Naive thymus-derived CD4-positive, alpha-beta T cell (primary cell): ENCODE data around the gene PIK3R4. TPM values are rescaled to one million over a fixed set of nuclear protein-coding genes. Genes with fewer than 3 reads are reported as not detected.

Experiments used
- ATAC-seq: fragments of 150-1000 bp; cut with Tn5 transposase; 2 replicates; pipeline ENCODE4 v1.10.0; 2021; ENCODE audit warnings: mild to moderate bottlenecking, moderate library complexity
- CTCF ChIA-PET: fragments of 350-600 bp; sonication (Branson Sonifier 250); formaldehyde crosslinking; loops from one replicate; lab custom pipeline; 2021; ENCODE audit warnings: antibody characterized with exemption; lab: Charles Lee
- POLR2A ChIA-PET: fragments of 350-600 bp; sonication (Branson Sonifier 250); formaldehyde crosslinking; loops from one replicate; lab custom pipeline; 2021; ENCODE audit warnings: antibody characterized with exemption, inconsistent platforms; lab: Charles Lee
- DNase-seq, 9 donors: peaks; one replicate each; pipeline versions ENCODE4 v3.0.0 to v3.0.0-alpha.2; 2020 to 2022; ENCODE audit warnings: mixed read lengths in 1 of 9
- H3K27ac ChIP-seq: one replicate; pipeline ENCODE4 v1.7.0; 2013; ENCODE audit warnings: mild to moderate bottlenecking, low read depth, low read length, moderate library complexity
- H3K27me3 ChIP-seq, 2 donors: one replicate each; pipeline ENCODE4 v1.7.0; 2013; ENCODE audit warnings: low read length in 2 of 2, mild to moderate bottlenecking in 2 of 2, moderate library complexity in 2 of 2; ENCODE audit not compliant: control insufficient read depth in 2 of 2, insufficient read depth in 2 of 2
- H3K36me3 ChIP-seq, 3 experiments: 1 replicate in 2 of 3; 2 replicates in 1 of 3; pipeline ENCODE4 v1.7.0; 2013; ENCODE audit warnings: low read length in 3 of 3, mild to moderate bottlenecking in 3 of 3, moderate library complexity in 1 of 3; ENCODE audit not compliant: insufficient read depth in 3 of 3, control insufficient read depth in 2 of 3
- H3K4me1 ChIP-seq, 2 donors: one replicate each; pipeline ENCODE4 v1.7.0; 2013; ENCODE audit warnings: low read length in 2 of 2, mild to moderate bottlenecking in 2 of 2, moderate library complexity in 1 of 2; ENCODE audit not compliant: control insufficient read depth in 2 of 2, insufficient read depth in 2 of 2
- H3K4me3 ChIP-seq: 2 replicates; pipeline ENCODE4 v1.7.0; 2013; ENCODE audit warnings: mild to moderate bottlenecking, low read length
- H3K9me3 ChIP-seq, 3 experiments: 1 replicate in 2 of 3; 2 replicates in 1 of 3; pipeline ENCODE4 v1.7.0; 2013; ENCODE audit warnings: low read length in 3 of 3; ENCODE audit not compliant: control insufficient read depth in 2 of 3
- H3K27ac Mint-ChIP-seq, 9 donors: one replicate each; pipeline ENCODE4 v1.8.0; 2020 to 2022; ENCODE audit warnings: mixed read lengths in 9 of 9, mild to moderate bottlenecking in 8 of 9, moderate library complexity in 5 of 9, inconsistent platforms in 2 of 9
- H3K27me3 Mint-ChIP-seq, 5 donors: one replicate each; pipeline ENCODE4 v1.8.0; 2021 to 2022; ENCODE audit warnings: mixed read lengths in 5 of 5, mild to moderate bottlenecking in 1 of 5
- H3K36me3 Mint-ChIP-seq, 5 donors: one replicate each; pipeline ENCODE4 v1.8.0; 2020 to 2022; ENCODE audit warnings: mixed read lengths in 5 of 5, mild to moderate bottlenecking in 3 of 5, inconsistent platforms in 1 of 5
- H3K4me1 Mint-ChIP-seq, 7 donors: one replicate each; pipeline ENCODE4 v1.8.0; 2020 to 2022; ENCODE audit warnings: mixed read lengths in 7 of 7, mild to moderate bottlenecking in 3 of 7, inconsistent platforms in 1 of 7
- H3K4me3 Mint-ChIP-seq, 10 donors: one replicate each; pipeline ENCODE4 v1.8.0; 2020 to 2022; ENCODE audit warnings: mild to moderate bottlenecking in 10 of 10, mixed read lengths in 10 of 10, moderate library complexity in 6 of 10, inconsistent platforms in 2 of 10
- H3K9me3 Mint-ChIP-seq, 11 donors: one replicate each; pipeline ENCODE4 v1.8.0; 2020 to 2022; ENCODE audit warnings: mixed read lengths in 11 of 11, mild to moderate bottlenecking in 4 of 11, inconsistent platforms in 1 of 11, moderate library complexity in 1 of 11
- intact Hi-C, 2 donors: fragments of 100-400 bp; cut with micrococcal nuclease; formaldehyde crosslinking; loops; one replicate each; pipeline ENCODE4 v1.15.1; 2023
- polyA plus RNA-seq, 2 donors: library from polyadenylated mRNA; unstranded; fragments of 300-500 nt; fragmentation: Illumina TruSeq; gene quantifications; one replicate each; pipeline ENCODE4 v1.2.3, GENCODE V29; 2021
- total RNA-seq, 6 experiments: library from RNA in 5 of 6; stranded (reverse) in 5 of 6; gene quantifications; 1 replicate in 5 of 6; 2 replicates in 1 of 6; pipeline ENCODE4 v1.2.3 and lab custom pipeline; 2021 to 2026

Gene PIK3R4
- total and polyA plus RNA-seq, 7 experiments from 2014 or later, result 15.5 to 47.5 (median 27.5) TPM

GRCh38 chr3:130760922-130761321, 14.3 kb upstream of the PIK3R4 start:
- H3K27me3 Mint-ChIP-seq, result peaks cover 8 to 25% (median 15%) of the 10 kb centered on the region in 5 donors
- intact Hi-C loops, result no loop called here
- Histone ChIP-seq H3K36me3 (no peaks in the 10 kb centered on the region), H3K27ac (no peak overlapping the region), H3K9me3 (no peaks in the 10 kb centered on the region), H3K4me3 (no peak overlapping the region), H3K27me3 (peaks cover 0 to 3% of the 10 kb centered on the region in 2 donors), H3K4me1 (no peaks in the 10 kb centered on the region)
- H3K27ac Mint-ChIP-seq, result no peak overlapping the region
- peaks cover 0 to 10% (median 0%) of the 10 kb centered on the region in 7 donors for H3K4me1 Mint-ChIP-seq
- ATAC-seq (no peak), DNase-seq (no peak)
- H3K9me3 Mint-ChIP-seq, result no peaks in the 10 kb centered on the region
- no peak overlapping the region for H3K4me3 Mint-ChIP-seq
- ChIA-PET CTCF (interaction anchor here (0.7 to 2.0 kb wide), 4 partner anchors 8 to 263 kb away, joined by 3 to 12 read pairs (median 4); no protein-coding TSS in a partner anchor), POLR2A (interaction anchor here (1.1 kb wide), 1 partner anchor 133 kb away, joined by 7 read pairs; the partner anchor contains the start of gene ATP2C1)
- peaks cover 0 to 5% (median 0%) of the 10 kb centered on the region in 5 donors for H3K36me3 Mint-ChIP-seq

GRCh38 chr3:130759692-130760338, 13.2 kb upstream of the PIK3R4 start:
- Histone ChIP-seq H3K27me3 (no peaks in the 10 kb centered on the region), H3K9me3 (no peaks in the 10 kb centered on the region), H3K27ac (no peak overlapping the region), H3K36me3 (no peaks in the 10 kb centered on the region), H3K4me1 (no peaks in the 10 kb centered on the region), H3K4me3 (no peak overlapping the region)
- H3K36me3 Mint-ChIP-seq, result peaks cover 0 to 5% (median 0%) of the 10 kb centered on the region in 5 donors
- peak; percentile 89 for ATAC-seq
- peak overlapping the region in 1 of 9 donors; percentile 68 for H3K27ac Mint-ChIP-seq
- peaks cover 0 to 10% (median 0%) of the 10 kb centered on the region in 7 donors for H3K4me1 Mint-ChIP-seq
- peak in 8 of 9 donors; percentile 27 to 65 (median 50) for DNase-seq
- H3K4me3 Mint-ChIP-seq, result no peak overlapping the region
- CTCF ChIA-PET, result interaction anchor here (0.8 to 2.0 kb wide), 6 partner anchors 14 to 265 kb away, joined by 3 to 12 read pairs (median 4); no protein-coding TSS in a partner anchor
- peaks cover 0 to 20% (median 6%) of the 10 kb centered on the region in 5 donors for H3K27me3 Mint-ChIP-seq
- intact Hi-C loops, result loop anchor here (1.0 to 2.0 kb wide), 5 partner anchors 12 to 1421 kb away; partner anchors contain the start of gene PIK3R4 (in 1 of the 2)
- H3K9me3 Mint-ChIP-seq, result no peaks in the 10 kb centered on the region
- POLR2A ChIA-PET, result interaction anchor here (1.1 kb wide), 1 partner anchor 134 kb away, joined by 7 read pairs; the partner anchor contains the start of gene ATP2C1

GRCh38 chr3:130758624-130759369, 12.2 kb upstream of the PIK3R4 start:
- DNase-seq, result no peak
- Mint-ChIP-seq H3K4me3 (no peak overlapping the region), H3K9me3 (no peaks in the 10 kb centered on the region), H3K4me1 (peaks cover 0 to 10% (median 0%) of the 10 kb centered on the region in 7 donors), H3K27me3 (peaks cover 0 to 15% (median 5%) of the 10 kb centered on the region in 5 donors), H3K36me3 (peaks cover 0 to 5% (median 0%) of the 10 kb centered on the region in 5 donors), H3K27ac (no peak overlapping the region)
- ChIA-PET POLR2A (interaction anchor here (1.5 kb wide), 1 partner anchor 135 kb away, joined by 8 read pairs; the partner anchor contains the start of gene ATP2C1), CTCF (interaction anchor here (1.8 to 2.0 kb wide), 2 partner anchors 13 to 134 kb away, joined by 4 to 12 read pairs; no protein-coding TSS in a partner anchor)
- no peak for ATAC-seq
- H3K9me3 ChIP-seq, result no peaks in the 10 kb centered on the region
- H3K27me3 ChIP-seq, result no peaks in the 10 kb centered on the region
- H3K36me3 ChIP-seq, result no peaks in the 10 kb centered on the region
- no peaks in the 10 kb centered on the region for H3K4me1 ChIP-seq
- H3K27ac ChIP-seq, result no peak overlapping the region
- intact Hi-C loops, result loop anchor here (1.0 to 2.0 kb wide), 5 partner anchors 10 to 1422 kb away; partner anchors contain the start of gene PIK3R4 (in 1 of the 2)
- H3K4me3 ChIP-seq, result no peak overlapping the region

GRCh38 chr3:130757611-130758150, 11.1 kb upstream of the PIK3R4 start:
- peaks cover 0 to 10% (median 0%) of the 10 kb centered on the region in 7 donors for H3K4me1 Mint-ChIP-seq
- no peaks in the 10 kb centered on the region for H3K4me1 ChIP-seq
- POLR2A ChIA-PET, result interaction anchor here (1.5 kb wide), 1 partner anchor 136 kb away, joined by 8 read pairs; the partner anchor contains the start of gene ATP2C1
- peaks cover 0 to 8% (median 4%) of the 10 kb centered on the region in 5 donors for H3K27me3 Mint-ChIP-seq
- no peaks in the 10 kb centered on the region for H3K27me3 ChIP-seq
- ATAC-seq, result no peak
- H3K9me3 ChIP-seq, result no peaks in the 10 kb centered on the region
- intact Hi-C loops, result loop anchor here in 1 of 2 donors (2.0 kb wide), 1 partner anchor 1423 kb away; no protein-coding TSS in a partner anchor
- no peak overlapping the region for H3K27ac ChIP-seq
- no peak overlapping the region for H3K4me3 ChIP-seq
- CTCF ChIA-PET, result interaction anchor here (0.6 kb wide), 1 partner anchor 15 kb away, joined by 3 read pairs; no protein-coding TSS in a partner anchor
- no peaks in the 10 kb centered on the region for H3K9me3 Mint-ChIP-seq
- DNase-seq, result no peak
- H3K36me3 Mint-ChIP-seq, result no peaks in the 10 kb centered on the region
- no peaks in the 10 kb centered on the region for H3K36me3 ChIP-seq
- H3K27ac Mint-ChIP-seq, result no peak overlapping the region
- H3K4me3 Mint-ChIP-seq, result no peak overlapping the region

- POLR2A ChIA-PET, result interaction anchor here (1.7 kb wide), 1 partner anchor 138 kb away, joined by 4 read pairs; the partner anchor contains the start of gene ATP2C1
- no peak overlapping the region for H3K4me3 ChIP-seq
- Mint-ChIP-seq H3K27me3 (peaks cover 0 to 4% (median 0%) of the 10 kb centered on the region in 5 donors), H3K4me3 (no peak overlapping the region), H3K27ac (no peak overlapping the region), H3K9me3 (no peaks in the 10 kb centered on the region), H3K36me3 (no peaks in the 10 kb centered on the region), H3K4me1 (peaks cover 0 to 2% (median 0%) of the 10 kb centered on the region in 7 donors)
- no peaks in the 10 kb centered on the region for H3K36me3 ChIP-seq
- no peaks in the 10 kb centered on the region for H3K9me3 ChIP-seq
- CTCF ChIA-PET, result no interaction called here
- ATAC-seq (no peak), DNase-seq (no peak)
- no peaks in the 10 kb centered on the region for H3K27me3 ChIP-seq
- H3K27ac ChIP-seq, result no peak overlapping the region
- intact Hi-C loops, result no loop called here
- H3K4me1 ChIP-seq, result no peaks in the 10 kb centered on the region
Measured at GRCh38 chr3:130755666-130756065, 9.0 kb upstream of the PIK3R4 start.

- ChIA-PET CTCF (no interaction called here), POLR2A (interaction anchor here (1.0 kb wide), 1 partner anchor 144 kb away, joined by 3 read pairs; no protein-coding TSS in a partner anchor)
- intact Hi-C loops, result loop anchor here (1.0 to 5.0 kb wide), 5 partner anchors 10 to 1973 kb away; partner anchors contain the start of genes NPHP3 (in 2 of the 2) and IFT122 (in 1 of the 2)
- DNase-seq, result no peak
- no peak overlapping the region for H3K4me3 ChIP-seq
- Mint-ChIP-seq H3K36me3 (peaks cover 0 to 4% (median 0%) of the 10 kb centered on the region in 5 donors), H3K9me3 (peaks cover 0 to 4% (median 0%) of the 10 kb centered on the region in 11 donors), H3K4me3 (no peak overlapping the region), H3K27me3 (peaks cover 0 to 7% (median 0%) of the 10 kb centered on the region in 5 donors), H3K27ac (no peak overlapping the region), H3K4me1 (peaks cover 16 to 37% (median 26%) of the 10 kb centered on the region in 7 donors)
- H3K9me3 ChIP-seq, result no peaks in the 10 kb centered on the region
- H3K4me1 ChIP-seq, result peaks cover 0 to 14% of the 10 kb centered on the region in 2 donors
- H3K36me3 ChIP-seq, result peaks cover 0 to 3% (median 0%) of the 10 kb centered on the region in 3 experiments
- no peak overlapping the region for H3K27ac ChIP-seq
- H3K27me3 ChIP-seq, result no peaks in the 10 kb centered on the region
- ATAC-seq, result no peak
Measured at GRCh38 chr3:130748981-130749380, 2.4 kb upstream of the PIK3R4 start.
